ENCODE measurements around the gene APOC3. TPM values are rescaled to one million over a fixed set of nuclear protein-coding genes. Genes with fewer than 3 reads are reported as not detected.
"Not testable (repeated sequence)": the region's sequence is repeated elsewhere in the genome, so short reads cannot be mapped to it uniquely, and the experiment has no call there.

The APOC3 gene
- total RNA-seq, 2 donors from 2014 or later = not detected

DNA sequence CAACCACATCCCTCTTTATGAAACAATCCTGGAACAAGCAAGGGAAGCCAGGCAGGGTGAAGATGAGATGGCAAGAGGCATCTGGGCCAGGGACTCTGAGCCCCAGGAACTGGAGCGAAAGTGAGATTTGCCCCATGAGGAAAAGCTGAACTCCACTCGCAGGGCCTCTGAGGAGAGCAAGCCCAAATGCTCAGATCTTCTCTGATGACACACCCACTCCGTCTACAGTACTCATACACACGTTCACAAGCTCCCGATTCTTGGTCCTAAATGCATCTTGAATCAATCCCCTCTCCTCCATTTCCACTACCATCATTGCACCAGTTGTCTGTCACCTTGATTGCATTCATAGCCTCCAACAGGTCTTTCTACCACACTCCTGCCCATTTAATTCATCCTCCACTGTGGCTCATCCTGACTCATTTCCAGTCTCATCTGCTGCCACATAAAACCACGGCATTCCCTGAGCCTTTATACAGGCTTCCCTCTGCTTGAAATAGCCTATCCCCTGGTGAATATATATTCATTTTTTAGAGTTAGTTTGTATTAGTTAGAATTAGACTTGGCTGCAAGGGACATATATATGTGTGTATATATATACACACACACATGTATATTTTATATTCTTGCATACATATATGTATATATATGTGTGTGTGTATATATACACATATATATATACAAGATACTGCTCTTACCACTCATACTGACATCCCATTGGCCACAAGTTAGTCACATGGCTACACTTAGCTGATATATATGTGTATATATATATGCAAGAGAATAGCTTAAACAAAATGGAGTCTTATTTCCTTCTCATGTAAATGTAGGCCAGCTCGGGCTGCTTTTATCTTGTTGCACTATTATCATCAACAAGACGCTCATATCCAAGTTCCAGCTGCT, 36.6 kb upstream of the APOC3 start:
- H3K9me3 Mint-ChIP-seq = no peaks in the 10 kb centered on the region
- H3K27ac Mint-ChIP-seq = no peak overlapping the region
- H3K4me1 Mint-ChIP-seq (ENCODE audit: low read depth) = peaks cover 27% of the 10 kb centered on the region
- H3K4me3 Mint-ChIP-seq = no peak overlapping the region
- ATAC-seq (replicated peaks in 1 of 2) (no peak), DNase-seq (no peak)
- H3K27me3 Mint-ChIP-seq (ENCODE audit: low read depth) = no peaks in the 10 kb centered on the region
- no peaks in the 10 kb centered on the region for H3K36me3 Mint-ChIP-seq (ENCODE audit: insufficient read depth in 2 of 2)

DNA sequence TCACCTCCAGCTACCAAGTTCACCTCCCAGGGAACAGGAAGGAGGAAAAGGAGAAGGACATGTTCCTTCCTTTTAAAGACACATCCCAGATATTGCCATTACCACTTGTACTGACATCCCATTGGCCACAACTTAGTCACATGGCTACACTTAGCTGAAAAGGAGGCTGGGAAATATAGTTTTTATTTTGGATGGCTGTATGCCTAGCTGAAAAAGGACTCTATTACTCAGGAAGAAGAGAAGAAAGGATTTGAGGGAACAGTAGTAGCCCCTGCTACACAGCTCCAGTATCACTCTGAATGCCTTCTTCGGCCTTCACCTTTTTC, 36.0 kb upstream of the APOC3 start:
- ATAC-seq (replicated peaks in 1 of 2) (no peak), DNase-seq (no peak)
- no peaks in the 10 kb centered on the region for H3K36me3 Mint-ChIP-seq (ENCODE audit: insufficient read depth in 2 of 2)
- no peaks in the 10 kb centered on the region for H3K9me3 Mint-ChIP-seq
- no peaks in the 10 kb centered on the region for H3K27me3 Mint-ChIP-seq (ENCODE audit: low read depth)
- H3K4me1 Mint-ChIP-seq (ENCODE audit: low read depth) = peaks cover 27% of the 10 kb centered on the region
- H3K27ac Mint-ChIP-seq = no peak overlapping the region
- no peak overlapping the region for H3K4me3 Mint-ChIP-seq

DNA sequence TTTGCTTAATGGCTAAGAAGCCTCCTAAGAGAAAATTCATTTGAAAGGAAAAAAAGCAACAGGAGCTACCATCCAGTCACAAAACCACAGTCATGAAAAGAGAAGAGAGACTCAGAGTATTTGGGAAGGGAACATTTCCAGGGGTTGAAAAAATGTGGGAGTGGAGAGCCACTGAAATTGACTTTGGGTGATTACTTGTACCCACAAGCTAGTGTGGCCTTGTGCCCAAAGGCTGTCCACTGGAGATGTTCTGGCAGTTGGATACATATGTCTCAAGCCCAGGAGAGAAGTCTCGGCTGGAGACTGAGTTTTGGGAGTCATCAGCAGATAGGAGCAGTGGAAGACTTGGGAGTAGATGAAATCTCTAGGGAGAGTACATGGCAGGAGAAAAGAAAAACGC, 34.9 kb upstream of the APOC3 start:
- Mint-ChIP-seq H3K36me3 (ENCODE audit: insufficient read depth in 2 of 2) (no peaks in the 10 kb centered on the region), H3K27ac (no peak overlapping the region), H3K9me3 (no peaks in the 10 kb centered on the region), H3K4me3 (no peak overlapping the region), H3K27me3 (ENCODE audit: low read depth) (peaks cover 9% of the 10 kb centered on the region), H3K4me1 (ENCODE audit: low read depth) (peaks cover 24% of the 10 kb centered on the region)
- DNase-seq (no peak), ATAC-seq (replicated peaks in 1 of 2) (no peak)

DNA sequence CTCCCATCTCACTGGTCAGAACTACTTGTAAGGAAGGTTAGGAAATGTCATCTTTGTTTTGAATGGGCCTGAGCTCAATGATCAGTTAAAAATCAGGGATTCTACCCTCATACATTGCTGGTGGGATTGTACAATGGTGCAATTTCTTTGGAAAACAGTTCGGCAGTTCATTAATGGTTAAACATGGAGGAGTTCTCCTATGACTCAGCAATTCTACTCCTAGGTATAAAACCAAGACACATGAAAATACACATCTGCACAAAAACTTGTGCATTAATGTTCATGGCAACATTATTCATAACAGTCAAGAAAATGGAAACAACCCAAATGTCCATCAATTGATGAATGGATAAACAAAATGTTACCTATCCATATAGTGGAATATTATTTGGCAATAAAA, 33.2 kb upstream of the APOC3 start:
- no peaks in the 10 kb centered on the region for H3K9me3 Mint-ChIP-seq
- ATAC-seq (replicated peaks in 1 of 2) (no peak), DNase-seq (no peak)
- no peak overlapping the region for H3K27ac Mint-ChIP-seq
- H3K36me3 Mint-ChIP-seq (ENCODE audit: insufficient read depth in 2 of 2) = no peaks in the 10 kb centered on the region
- H3K27me3 Mint-ChIP-seq (ENCODE audit: low read depth) = peaks cover 16% of the 10 kb centered on the region
- H3K4me3 Mint-ChIP-seq = no peak overlapping the region
- peaks cover 15% of the 10 kb centered on the region for H3K4me1 Mint-ChIP-seq (ENCODE audit: low read depth)

DNA sequence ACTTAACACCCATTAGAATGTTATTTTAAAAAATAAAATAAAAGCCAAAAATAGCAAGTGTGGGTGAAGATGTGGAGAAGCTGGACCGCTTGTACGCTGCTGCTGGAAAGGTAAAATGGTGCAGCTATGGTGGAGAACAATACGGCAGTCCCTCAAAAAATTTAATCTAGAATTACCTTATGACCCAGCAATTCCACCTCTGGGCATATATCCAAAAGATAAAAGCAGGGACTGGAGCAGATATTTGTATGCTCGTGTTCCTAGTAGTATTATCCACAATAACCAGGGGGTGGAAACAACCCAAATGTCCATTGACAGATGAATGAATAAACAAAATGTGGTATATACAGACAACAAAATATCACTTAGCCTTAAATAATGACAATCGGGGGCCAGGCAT, 31.9 kb upstream of the APOC3 start:
- H3K4me3 Mint-ChIP-seq = no peak overlapping the region
- H3K4me1 Mint-ChIP-seq (ENCODE audit: low read depth) = peaks cover 12% of the 10 kb centered on the region
- no peaks in the 10 kb centered on the region for H3K36me3 Mint-ChIP-seq (ENCODE audit: insufficient read depth in 2 of 2)
- DNase-seq (no peak), ATAC-seq (replicated peaks in 1 of 2) (no peak)
- H3K9me3 Mint-ChIP-seq = no peaks in the 10 kb centered on the region
- no peak overlapping the region for H3K27ac Mint-ChIP-seq
- H3K27me3 Mint-ChIP-seq (ENCODE audit: low read depth) = peaks cover 22% of the 10 kb centered on the region

DNA sequence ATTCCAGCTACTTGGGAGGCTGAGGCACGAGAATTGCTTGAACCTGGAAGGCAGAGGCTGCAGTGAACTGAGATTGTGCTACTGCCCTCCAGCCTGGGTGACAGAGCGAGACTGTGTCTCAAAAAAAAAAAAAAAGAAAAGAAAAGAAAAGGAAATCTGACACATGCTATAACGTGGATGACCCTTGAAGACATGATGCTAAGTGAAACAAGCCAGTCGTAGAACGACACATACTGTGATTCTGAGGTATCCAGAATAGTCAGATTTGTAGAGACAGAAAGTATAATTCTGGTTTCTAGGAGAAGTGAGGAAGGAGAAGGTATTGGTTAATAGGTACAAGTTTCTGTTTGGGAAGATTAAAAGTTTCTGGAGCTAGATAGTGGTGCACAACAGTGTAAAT, 31.3 kb upstream of the APOC3 start:
- ATAC-seq (replicated peaks in 1 of 2) = peak; percentile 78 to 86
- no peak for DNase-seq
- Mint-ChIP-seq H3K4me3 (no peak overlapping the region), H3K9me3 (no peaks in the 10 kb centered on the region), H3K27me3 (ENCODE audit: low read depth) (peaks cover 25% of the 10 kb centered on the region), H3K36me3 (ENCODE audit: insufficient read depth in 2 of 2) (no peaks in the 10 kb centered on the region), H3K4me1 (ENCODE audit: low read depth) (peaks cover 7% of the 10 kb centered on the region), H3K27ac (no peak overlapping the region)

DNA sequence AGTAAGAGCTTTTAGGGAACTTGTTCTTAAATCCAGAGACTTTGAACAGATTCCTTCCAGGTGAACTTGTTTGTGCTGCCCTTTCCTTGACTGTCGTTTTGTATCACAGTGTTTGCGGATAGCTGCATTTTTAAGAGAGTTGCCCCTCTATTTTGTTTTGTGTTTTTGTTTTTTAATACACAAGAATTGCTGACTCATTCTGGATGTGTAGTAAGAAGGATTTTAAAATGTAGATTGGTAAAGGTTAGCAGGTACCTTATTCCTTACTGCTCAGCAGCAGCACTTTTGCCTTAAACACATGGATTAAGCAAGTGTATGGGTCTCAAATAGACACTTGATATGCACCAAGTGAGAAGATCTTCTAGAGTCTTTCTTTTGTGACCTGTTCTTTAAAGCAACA, 29.1 kb upstream of the APOC3 start:
- no peaks in the 10 kb centered on the region for H3K9me3 Mint-ChIP-seq

DNA sequence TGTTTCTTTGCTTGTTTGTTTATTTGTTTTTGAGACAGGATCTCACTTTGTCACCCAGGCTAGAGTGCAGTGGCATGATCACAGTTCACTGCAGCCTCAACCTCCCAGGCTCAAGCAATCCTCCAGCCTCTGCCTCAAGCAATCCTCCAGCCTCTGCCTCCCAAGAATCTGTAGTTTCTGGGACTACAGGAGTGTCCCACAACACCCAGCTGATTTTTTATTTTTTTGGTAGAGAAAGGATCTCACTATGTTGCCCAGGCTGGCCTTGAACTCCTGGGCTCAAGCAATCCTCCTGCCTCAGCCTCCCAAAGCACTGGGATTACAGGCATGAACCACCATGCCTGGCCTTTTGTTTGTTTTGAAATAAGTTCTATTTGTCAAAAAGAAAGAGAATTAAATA, 28.0 kb upstream of the APOC3 start:
- not testable (repeated sequence) for DNase-seq

More for the DNA sequence above, 29.1 kb upstream of the APOC3 start:
- Mint-ChIP-seq H3K27ac (no peak overlapping the region), H3K36me3 (ENCODE audit: insufficient read depth in 2 of 2) (no peaks in the 10 kb centered on the region), H3K4me3 (no peak overlapping the region), H3K27me3 (ENCODE audit: low read depth) (peaks cover 25% of the 10 kb centered on the region), H3K4me1 (ENCODE audit: low read depth) (peaks cover 7% of the 10 kb centered on the region)
- DNase-seq (no peak), ATAC-seq (replicated peaks in 1 of 2) (no peak)

DNA sequence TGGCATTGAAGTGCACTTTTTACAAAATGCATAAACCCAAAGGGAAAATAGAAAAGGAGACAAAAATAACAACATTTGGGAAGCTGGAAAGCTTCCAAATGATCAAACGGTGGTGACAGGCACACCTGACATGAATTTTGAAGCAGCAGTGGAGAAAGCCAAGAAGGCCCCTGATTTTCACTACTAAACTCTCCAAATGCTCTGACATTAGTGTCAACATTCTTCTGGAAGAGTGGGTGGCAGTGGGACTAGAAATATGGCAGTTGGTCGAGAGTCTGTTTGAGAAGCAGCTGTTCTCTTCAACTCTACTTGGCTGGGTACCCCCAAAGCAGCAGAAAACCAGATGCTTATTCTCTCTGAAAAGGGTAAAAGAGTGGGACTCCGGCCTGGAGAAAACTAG, 25.7 kb upstream of the APOC3 start:
- no peak for ATAC-seq (replicated peaks in 1 of 2)
- no peaks in the 10 kb centered on the region for H3K9me3 Mint-ChIP-seq

More for the DNA sequence above, 28.0 kb upstream of the APOC3 start:
- H3K4me3 Mint-ChIP-seq; ATAC-seq (replicated peaks in 1 of 2); H3K27ac Mint-ChIP-seq; H3K9me3 Mint-ChIP-seq; H3K36me3 Mint-ChIP-seq (ENCODE audit: insufficient read depth in 2 of 2); H3K4me1 Mint-ChIP-seq (ENCODE audit: low read depth): not testable (repeated sequence)
- peaks cover 25% of the 10 kb centered on the region for H3K27me3 Mint-ChIP-seq (ENCODE audit: low read depth)

DNA sequence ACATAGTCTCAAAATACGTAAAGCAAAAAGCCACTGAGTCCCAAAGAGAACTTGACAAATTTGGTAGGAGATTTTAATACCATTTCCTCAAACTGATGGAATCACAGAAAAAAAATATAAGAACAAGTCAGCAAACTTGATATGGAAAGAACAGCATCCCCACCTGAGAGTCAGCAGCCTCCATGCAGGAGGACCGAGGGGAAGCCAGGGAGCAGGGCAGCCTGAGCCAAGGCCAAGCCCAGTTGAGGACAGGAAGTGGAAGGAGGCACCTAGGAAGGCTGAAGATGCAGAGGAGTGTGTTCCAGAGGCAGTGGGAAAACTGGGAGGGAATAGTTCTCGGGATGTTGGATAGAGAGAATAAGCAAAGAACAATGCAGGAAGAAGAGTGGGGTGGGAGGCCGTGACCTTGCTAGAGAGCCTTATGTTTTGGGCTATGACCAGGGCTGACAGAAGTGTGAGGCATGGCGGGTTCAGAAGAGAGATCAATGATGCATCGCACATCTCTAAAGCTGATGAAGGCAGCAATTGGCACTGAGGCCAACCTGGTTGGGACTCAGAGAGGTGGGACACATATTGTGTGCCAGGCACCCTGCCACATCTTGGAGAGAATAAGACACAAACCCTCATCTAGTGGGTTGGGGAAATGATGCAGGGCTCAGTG, 22.0 kb upstream of the APOC3 start:
- Mint-ChIP-seq H3K36me3 (ENCODE audit: insufficient read depth in 2 of 2) (no peaks in the 10 kb centered on the region), H3K27ac (no peak overlapping the region), H3K4me1 (ENCODE audit: low read depth) (no peaks in the 10 kb centered on the region), H3K4me3 (no peak overlapping the region), H3K9me3 (no peaks in the 10 kb centered on the region), H3K27me3 (ENCODE audit: low read depth) (peaks cover 3% of the 10 kb centered on the region)
- ATAC-seq (replicated peaks in 1 of 2) (no peak), DNase-seq (no peak)

More for the DNA sequence above, 25.7 kb upstream of the APOC3 start:
- Mint-ChIP-seq H3K4me3 (no peak overlapping the region), H3K27me3 (ENCODE audit: low read depth) (peaks cover 24% of the 10 kb centered on the region), H3K36me3 (ENCODE audit: insufficient read depth in 2 of 2) (no peaks in the 10 kb centered on the region), H3K4me1 (ENCODE audit: low read depth) (no peaks in the 10 kb centered on the region), H3K27ac (no peak overlapping the region)
- no peak for DNase-seq

DNA sequence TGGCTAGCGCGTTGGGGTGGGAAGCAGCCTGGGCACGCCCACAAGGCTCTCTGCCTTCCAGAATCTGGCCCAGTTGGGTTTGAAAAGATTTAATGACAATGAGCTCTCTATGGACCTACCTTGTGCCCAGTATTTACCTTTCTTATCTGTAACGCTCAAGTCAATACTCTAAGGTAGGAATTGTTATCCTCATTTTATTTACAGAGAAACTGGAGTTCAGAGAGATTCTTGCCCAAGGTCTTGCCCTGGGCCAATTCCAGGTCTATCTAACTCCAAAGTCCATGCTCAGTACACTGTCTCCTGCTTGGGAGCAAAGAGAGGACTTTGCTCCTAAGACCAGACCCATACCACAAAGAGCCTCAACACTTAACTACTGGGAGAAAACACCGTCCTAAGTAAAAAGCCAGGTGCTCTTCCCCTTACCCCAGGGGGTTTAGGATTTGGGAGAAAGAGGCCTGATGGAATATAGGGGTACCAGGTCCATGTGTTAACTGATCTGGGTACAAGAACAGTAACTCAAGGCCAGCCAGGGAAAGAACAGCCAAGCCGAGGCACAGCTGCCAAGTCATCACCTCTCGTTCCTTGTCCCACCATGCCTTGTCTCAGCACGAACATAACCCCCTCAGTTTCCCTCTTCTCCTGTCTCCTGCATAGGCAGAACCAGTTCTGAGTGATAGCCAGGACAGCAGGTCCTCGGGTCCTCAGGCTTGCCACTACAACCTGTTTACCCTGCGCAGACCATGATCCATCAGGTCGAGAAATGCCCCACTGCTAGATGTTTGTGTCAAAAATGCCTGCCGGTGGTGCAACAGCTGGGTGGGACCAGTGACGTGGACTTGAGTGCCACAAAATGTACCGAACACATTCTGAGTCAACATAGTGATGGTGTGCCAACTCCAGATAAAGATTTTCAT, 21.2 kb upstream of the APOC3 start:
- Mint-ChIP-seq H3K27ac (no peak overlapping the region), H3K4me1 (ENCODE audit: low read depth) (no peaks in the 10 kb centered on the region)
- ATAC-seq (replicated peaks in 1 of 2) = no peak

DNA sequence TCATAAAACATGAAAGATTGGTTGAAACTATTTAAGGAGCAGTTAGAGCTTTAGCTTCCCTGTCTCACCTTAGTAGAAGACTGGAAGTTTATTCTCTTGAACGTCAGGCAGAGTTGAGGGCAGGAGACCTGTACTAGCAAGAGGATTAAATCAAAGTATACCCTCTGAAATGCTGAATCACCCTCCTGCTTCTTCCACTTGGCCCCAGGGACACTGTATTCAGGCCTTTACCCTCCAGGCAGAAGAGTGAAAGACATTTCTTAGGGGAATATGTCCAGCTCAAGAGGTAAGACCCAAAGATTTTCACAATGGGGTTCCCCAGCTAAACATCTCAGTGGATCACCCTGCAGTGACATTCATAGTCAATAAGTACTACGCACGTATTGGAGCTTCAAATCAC, 18.5 kb upstream of the APOC3 start:
- ATAC-seq (replicated peaks in 1 of 2) (no peak), DNase-seq (no peak)
- Mint-ChIP-seq H3K9me3 (no peaks in the 10 kb centered on the region), H3K36me3 (ENCODE audit: insufficient read depth in 2 of 2) (no peaks in the 10 kb centered on the region), H3K27me3 (ENCODE audit: low read depth) (no peaks in the 10 kb centered on the region), H3K4me3 (no peak overlapping the region), H3K27ac (no peak overlapping the region), H3K4me1 (ENCODE audit: low read depth) (no peaks in the 10 kb centered on the region)

More for the DNA sequence above, 21.2 kb upstream of the APOC3 start:
- Mint-ChIP-seq H3K4me3 (no peak overlapping the region), H3K9me3 (no peaks in the 10 kb centered on the region), H3K27me3 (ENCODE audit: low read depth) (no peaks in the 10 kb centered on the region), H3K36me3 (ENCODE audit: insufficient read depth in 2 of 2) (no peaks in the 10 kb centered on the region)
- no peak for DNase-seq

DNA sequence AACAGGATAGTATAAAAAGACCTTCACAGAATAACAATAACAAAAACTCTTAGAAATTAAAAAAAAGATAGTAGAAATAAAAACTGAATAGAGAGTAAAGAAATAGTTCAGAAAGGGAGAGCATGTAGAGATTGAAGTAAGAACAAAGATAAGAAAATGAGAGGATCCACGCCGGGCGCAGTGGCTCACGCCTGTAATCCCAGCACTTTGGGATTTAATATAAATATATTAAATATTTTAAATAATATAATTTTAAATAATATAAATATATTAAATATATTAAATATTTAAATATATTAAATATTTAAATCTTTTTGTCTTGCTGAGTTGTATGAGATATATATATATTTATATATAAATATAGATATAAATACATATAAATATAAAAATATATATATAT, 17.6 kb upstream of the APOC3 start:
- no peaks in the 10 kb centered on the region for H3K27me3 Mint-ChIP-seq (ENCODE audit: low read depth)
- no peaks in the 10 kb centered on the region for H3K9me3 Mint-ChIP-seq
- ATAC-seq (replicated peaks in 1 of 2) (no peak), DNase-seq (no peak)
- no peak overlapping the region for H3K4me3 Mint-ChIP-seq
- no peaks in the 10 kb centered on the region for H3K36me3 Mint-ChIP-seq (ENCODE audit: insufficient read depth in 2 of 2)
- H3K4me1 Mint-ChIP-seq (ENCODE audit: low read depth) = no peaks in the 10 kb centered on the region
- no peak overlapping the region for H3K27ac Mint-ChIP-seq

Measured in activated T-cell treated with anti-CD3 and anti-CD28 coated beads, Interleukin-2, amount 50 U/mL, for 72 hours (primary cell).